ENCODE data around the gene GRIA4. TPM values are rescaled to one million over a fixed set of nuclear protein-coding genes. Genes with fewer than 3 reads are reported as not detected.

GRIA4 gene
- total RNA-seq, 1 experiment from 2014 or later, result not detected

DNA sequence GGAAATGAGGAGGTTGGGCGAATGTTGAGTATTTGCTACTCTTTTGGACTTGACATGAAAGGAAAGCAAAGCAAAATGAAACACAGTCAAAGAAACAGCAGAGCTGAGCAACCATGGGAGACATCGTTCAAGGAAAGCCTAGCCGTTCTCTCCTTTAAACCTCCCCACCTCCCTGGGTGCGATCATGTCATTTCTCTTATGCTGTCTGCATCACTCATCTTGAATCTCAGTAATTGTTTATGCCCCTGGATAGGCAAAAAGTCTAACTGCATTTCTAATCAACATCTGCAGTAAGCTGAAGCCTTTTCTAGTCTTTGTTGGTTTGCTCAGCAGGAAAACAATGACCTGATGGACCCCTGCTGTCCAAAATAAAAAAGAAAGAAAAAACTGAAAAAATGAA, 305.1 kb downstream of the GRIA4 start:
- BruUV-seq (replicated peaks), result no TSS peak
- Mint-ChIP-seq H3K4me3 (ENCODE audit: unreplicated experiment) (no peak overlapping the region), H3K27ac (ENCODE audit: low read depth, unreplicated experiment) (no peak overlapping the region), H3K36me3 (ENCODE audit: insufficient read depth, unreplicated experiment) (no peaks in the 10 kb centered on the region), H3K4me1 (ENCODE audit: insufficient read depth, unreplicated experiment) (peaks cover 6% of the 10 kb centered on the region), H3K9me3 (ENCODE audit: unreplicated experiment) (no peaks in the 10 kb centered on the region), H3K27me3 (ENCODE audit: insufficient read depth, unreplicated experiment) (no peaks in the 10 kb centered on the region)
- DNase-seq (ENCODE audit: unreplicated experiment), result no peak
- TF ChIP-seq, protein P1, sequence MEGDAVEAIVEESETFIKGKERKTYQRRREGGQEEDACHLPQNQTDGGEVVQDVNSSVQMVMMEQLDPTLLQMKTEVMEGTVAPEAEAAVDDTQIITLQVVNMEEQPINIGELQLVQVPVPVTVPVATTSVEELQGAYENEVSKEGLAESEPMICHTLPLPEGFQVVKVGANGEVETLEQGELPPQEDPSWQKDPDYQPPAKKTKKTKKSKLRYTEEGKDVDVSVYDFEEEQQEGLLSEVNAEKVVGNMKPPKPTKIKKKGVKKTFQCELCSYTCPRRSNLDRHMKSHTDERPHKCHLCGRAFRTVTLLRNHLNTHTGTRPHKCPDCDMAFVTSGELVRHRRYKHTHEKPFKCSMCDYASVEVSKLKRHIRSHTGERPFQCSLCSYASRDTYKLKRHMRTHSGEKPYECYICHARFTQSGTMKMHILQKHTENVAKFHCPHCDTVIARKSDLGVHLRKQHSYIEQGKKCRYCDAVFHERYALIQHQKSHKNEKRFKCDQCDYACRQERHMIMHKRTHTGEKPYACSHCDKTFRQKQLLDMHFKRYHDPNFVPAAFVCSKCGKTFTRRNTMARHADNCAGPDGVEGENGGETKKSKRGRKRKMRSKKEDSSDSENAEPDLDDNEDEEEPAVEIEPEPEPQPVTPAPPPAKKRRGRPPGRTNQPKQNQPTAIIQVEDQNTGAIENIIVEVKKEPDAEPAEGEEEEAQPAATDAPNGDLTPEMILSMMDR (IDR thresholded peaks at IDR 0.05; ENCODE audit: unreplicated experiment), result no peak
- POLR2A ChIA-PET, result no interaction called here
- intact Hi-C loops (cut with micrococcal nuclease), result no loop called here
- CTCF ChIA-PET, result no interaction called here

DNA sequence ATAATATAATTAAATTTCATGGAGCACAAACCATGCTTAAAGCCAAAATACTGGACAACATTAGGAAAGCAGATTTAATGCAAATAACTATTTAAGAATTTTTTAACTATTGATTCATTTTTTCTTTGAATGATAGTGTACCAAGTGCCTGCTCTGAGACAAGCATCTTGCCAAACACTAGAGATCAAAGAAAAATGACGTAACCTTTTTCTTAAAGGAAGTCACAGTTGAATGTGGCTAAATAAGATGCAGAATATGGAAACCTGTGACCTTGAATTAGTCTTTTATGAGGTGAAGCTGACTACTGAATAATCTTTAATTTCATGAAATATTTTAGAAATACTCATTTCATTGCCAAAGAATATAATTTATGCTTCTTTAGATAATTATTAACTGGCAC, 308.2 kb downstream of the GRIA4 start:
- no peak overlapping the region for H3K27ac Mint-ChIP-seq (ENCODE audit: low read depth, unreplicated experiment)
- no peaks in the 10 kb centered on the region for H3K4me1 Mint-ChIP-seq (ENCODE audit: insufficient read depth, unreplicated experiment)
- no peak overlapping the region for H3K4me3 Mint-ChIP-seq (ENCODE audit: unreplicated experiment)
- H3K9me3 Mint-ChIP-seq (ENCODE audit: unreplicated experiment), result no peaks in the 10 kb centered on the region
- no TSS peak for BruUV-seq (replicated peaks)
- DNase-seq (ENCODE audit: unreplicated experiment), result no peak
- TF ChIP-seq, protein P1 (IDR thresholded peaks at IDR 0.05; ENCODE audit: unreplicated experiment), result no peak
- no peaks in the 10 kb centered on the region for H3K36me3 Mint-ChIP-seq (ENCODE audit: insufficient read depth, unreplicated experiment)
- intact Hi-C loops (cut with micrococcal nuclease), result no loop called here
- ChIA-PET CTCF (no interaction called here), POLR2A (no interaction called here)
- no peaks in the 10 kb centered on the region for H3K27me3 Mint-ChIP-seq (ENCODE audit: insufficient read depth, unreplicated experiment)

- TF ChIP-seq, protein P1 (IDR thresholded peaks at IDR 0.05; ENCODE audit: unreplicated experiment), result no peak
- CTCF ChIA-PET, result no interaction called here
These were observed 308.7 kb downstream of the GRIA4 start for GRCh38 chr11:105918600-105918999.

DNA sequence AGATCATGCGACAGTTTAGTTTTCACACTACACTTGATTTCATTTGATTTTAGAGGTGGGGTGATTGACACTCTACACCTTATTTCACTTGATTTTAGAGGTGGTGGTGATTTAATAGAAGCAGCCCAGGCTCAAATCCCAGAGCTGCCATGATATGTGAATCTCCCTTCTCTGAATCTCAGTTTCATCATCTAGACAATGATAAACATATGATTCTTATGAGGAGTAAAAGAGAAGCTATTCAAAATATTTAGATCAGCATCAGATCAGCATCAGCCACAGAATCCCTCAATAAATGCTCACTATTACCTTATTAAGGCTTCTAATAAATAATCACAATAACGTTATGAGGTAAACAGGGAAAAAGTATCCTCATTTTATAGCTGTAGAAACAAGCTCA, 313.4 kb downstream of the GRIA4 start:
- CTCF ChIA-PET, result no interaction called here
- BruUV-seq (replicated peaks), result no TSS peak
- Mint-ChIP-seq H3K27me3 (ENCODE audit: insufficient read depth, unreplicated experiment) (no peaks in the 10 kb centered on the region), H3K9me3 (ENCODE audit: unreplicated experiment) (no peaks in the 10 kb centered on the region), H3K36me3 (ENCODE audit: insufficient read depth, unreplicated experiment) (no peaks in the 10 kb centered on the region), H3K4me3 (ENCODE audit: unreplicated experiment) (no peak overlapping the region), H3K27ac (ENCODE audit: low read depth, unreplicated experiment) (no peak overlapping the region), H3K4me1 (ENCODE audit: insufficient read depth, unreplicated experiment) (no peaks in the 10 kb centered on the region)
- no peak for DNase-seq (ENCODE audit: unreplicated experiment)
- TF ChIP-seq, protein P1 (IDR thresholded peaks at IDR 0.05; ENCODE audit: unreplicated experiment), result no peak
- intact Hi-C loops (cut with micrococcal nuclease), result no loop called here
- POLR2A ChIA-PET, result no interaction called here

More at GRCh38 chr11:105918600-105918999, 308.7 kb downstream of the GRIA4 start:
- DNase-seq (ENCODE audit: unreplicated experiment), result no peak
- Mint-ChIP-seq H3K4me1 (ENCODE audit: insufficient read depth, unreplicated experiment) (no peaks in the 10 kb centered on the region), H3K27ac (ENCODE audit: low read depth, unreplicated experiment) (no peak overlapping the region), H3K9me3 (ENCODE audit: unreplicated experiment) (no peaks in the 10 kb centered on the region), H3K36me3 (ENCODE audit: insufficient read depth, unreplicated experiment) (no peaks in the 10 kb centered on the region), H3K4me3 (ENCODE audit: unreplicated experiment) (no peak overlapping the region), H3K27me3 (ENCODE audit: insufficient read depth, unreplicated experiment) (no peaks in the 10 kb centered on the region)
- POLR2A ChIA-PET, result no interaction called here
- BruUV-seq (replicated peaks), result no TSS peak
- intact Hi-C loops (cut with micrococcal nuclease), result no loop called here
